Adrenal gland (tissue), 12 donors: ENCODE data around the gene AUTS2. TPM values are rescaled to one million over a fixed set of nuclear protein-coding genes. Genes with fewer than 3 reads are reported as not detected.

Experiments used
- DNase-seq, 7 donors: peaks; one replicate each; pipeline ENCODE4 v3.0.0-alpha.2; 2019 to 2020
- H3K27ac ChIP-seq, 5 donors: fragments of 200-600 bp; sonication (generic) in 4 of 5; 1 replicate in 3 of 5; 2 replicates in 2 of 5; pipeline versions ENCODE4 v1.5.1 to v1.8.0; 2016 to 2020; ENCODE audit warnings: mild to moderate bottlenecking in 1 of 5
- H3K27me3 ChIP-seq: fragments of 200-600 bp; 2 replicates; pipeline ENCODE4 v1.8.0; 2021
- H3K36me3 ChIP-seq, 2 donors: fragments of 200-600 bp; replicated peaks in 1 of 2; 1 replicate in 1 of 2; 2 replicates in 1 of 2; pipeline versions ENCODE4 v1.5.1 to v1.8.0; 2018 to 2022
- H3K4me1 ChIP-seq, 2 donors: fragments of 200-600 bp; replicated peaks in 1 of 2; 1 replicate in 1 of 2; 2 replicates in 1 of 2; pipeline versions ENCODE4 v1.5.1 to v1.8.0; 2018 to 2021
- H3K4me3 ChIP-seq, 4 donors: fragments of 200-600 bp; sonication (generic) in 3 of 4; one replicate each; pipeline ENCODE4 v1.5.1; 2016 to 2018
- H3K9me3 ChIP-seq, 3 donors: fragments of 200-600 bp; sonication (generic) in 1 of 3; replicated peaks in 1 of 3; 1 replicate in 2 of 3; 2 replicates in 1 of 3; pipeline versions ENCODE4 v1.5.1 to v1.8.0; 2016 to 2021
- POLR2A ChIP-seq, 2 donors: fragments of 450-650 bp; IDR thresholded peaks; one replicate each; pipeline ENCODE4 v1.6.1; 2017; ENCODE audit warnings: antibody characterized with exemption in 2 of 2, mild to moderate bottlenecking in 2 of 2, moderate library complexity in 1 of 2
- WGBS, 4 donors: extraction: QIAGEN DNeasy Blood & Tissue Kit in 2 of 4; methylation state at CpG; one replicate each; pipeline versions ENCODE4 v1.1.5 to v1.1.7; 2013 to 2017; 5-methylcytosine and 5-hydroxymethylcytosine counted together
- intact Hi-C, 2 donors: fragments of 100-400 bp; cut with DNase I; formaldehyde crosslinking; loops; one replicate each; pipeline versions ENCODE4 v1.14.1 to v1.15.0; 2022 to 2023
- polyA plus RNA-seq, 3 donors: library from polyadenylated mRNA; stranded (reverse); fragments of 200-250 nt in 2 of 3; fragments of 350-450 nt in 1 of 3; fragmentation: Illumina TruSeq in 1 of 3; extraction: RNeasy Lipid Tissue Mini Kit (QIAGEN cat#74804) in 1 of 3; gene quantifications; one replicate each; pipeline ENCODE4 v1.2.3, GENCODE V29; 2013 to 2014
- total RNA-seq, 9 donors: library from RNA; depleted of rRNA in 4 of 9; stranded (reverse); fragments of >200 nt in 4 of 9; fragments of 120-200 nt in 1 of 9; fragmentation: NEBNext Ultra II Directional in 1 of 9; extraction: Animal tissue kit (Norgen Biotek cat#: 25700) in 1 of 9; gene quantifications; one replicate each; pipeline versions ENCODE4 v1.1.0 to v1.2.4, GENCODE V29; 2013 to 2023
- TF ChIP-seq, protein P1 (sequence below), 6 experiments: fragments of 450-650 bp in 4 of 6; fragments of 200-600 bp in 2 of 6; sonication (generic) in 1 of 6; IDR thresholded peaks; 1 replicate in 5 of 6; 2 replicates in 1 of 6; pipeline versions ENCODE4 v1.5.1 to v1.8.0; 2016 to 2021; ENCODE audit warnings: antibody characterized with exemption in 6 of 6, mild to moderate bottlenecking in 2 of 6, moderate library complexity in 1 of 6
- donor health status: healthy with polysubstance abuse.
- donor health status: Bipolar disorder and iron deficiency.
- donor health status: DM: yes; HTN: yes; CAD: no.
- donor health status: DM: no; HTN: no; CAD: no.
- donor health status: DM: no; HTN: no; CAD: no.
- donor health status: DM: yes; HTN: yes; CAD: no.

Gene AUTS2
- total and polyA plus RNA-seq, 12 donors, result 6.4 to 44.0 (median 15.2) TPM

DNA sequence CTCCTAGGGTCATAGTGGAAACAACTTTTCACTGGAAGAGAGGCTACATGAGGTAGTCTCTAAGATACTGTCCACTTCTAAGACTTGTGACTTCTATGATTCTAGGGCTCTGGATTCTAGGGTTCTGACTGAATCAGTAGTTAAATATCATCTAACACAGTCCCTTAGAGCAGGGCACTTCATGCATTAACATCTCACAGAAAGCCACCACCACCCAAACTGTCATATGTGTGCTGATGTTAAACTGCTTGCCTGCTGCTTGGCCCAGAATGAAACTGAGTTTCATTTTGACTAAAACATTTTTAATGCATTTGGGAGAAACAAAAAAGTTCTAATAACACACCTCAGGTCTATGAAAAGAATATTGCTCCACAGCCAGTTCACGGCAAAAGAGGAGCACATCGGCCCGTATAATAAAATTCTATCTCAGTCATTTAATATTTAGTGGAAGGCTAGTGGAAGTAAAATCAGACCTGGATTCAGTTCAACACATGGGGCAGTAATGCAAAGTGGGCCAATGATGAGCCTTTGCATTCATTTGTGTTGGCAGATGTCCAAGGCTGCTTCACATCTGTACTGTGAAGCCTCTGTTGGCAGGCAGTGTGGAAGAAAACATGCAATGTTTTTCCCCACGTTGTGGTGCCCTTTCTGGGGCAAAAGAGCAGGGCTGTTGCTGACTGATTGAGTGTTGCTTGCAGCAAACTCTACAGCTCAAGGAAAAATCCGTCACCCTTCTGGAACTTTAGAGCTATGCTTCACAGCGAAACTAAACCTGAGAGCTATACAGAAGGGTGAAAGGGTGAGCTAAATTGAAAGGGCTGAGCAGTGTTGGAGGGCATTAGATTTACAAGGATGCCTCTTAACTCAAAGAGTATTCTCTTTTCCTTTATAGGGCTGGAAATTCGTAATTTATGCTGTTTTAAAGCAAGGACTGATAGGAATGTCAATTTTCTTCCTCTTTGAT, 33.5 kb upstream of the AUTS2 start:
- WGBS, 4 donors, result 19 to 31% (median 28%) methylated on average over 7 of the region's 7 CpGs
- Histone ChIP-seq H3K9me3 (no peaks in the 10 kb centered on the region), H3K27ac (no peak overlapping the region), H3K4me3 (no peak overlapping the region), H3K36me3 (no peaks in the 10 kb centered on the region), H3K4me1 (peaks cover 0 to 5% of the 10 kb centered on the region in 2 donors), H3K27me3 (peaks cover 3% of the 10 kb centered on the region)
- peak; percentile 62 to 85 (median 78) for DNase-seq
- intact Hi-C loops, result no loop called here
- TF ChIP-seq, protein P1, sequence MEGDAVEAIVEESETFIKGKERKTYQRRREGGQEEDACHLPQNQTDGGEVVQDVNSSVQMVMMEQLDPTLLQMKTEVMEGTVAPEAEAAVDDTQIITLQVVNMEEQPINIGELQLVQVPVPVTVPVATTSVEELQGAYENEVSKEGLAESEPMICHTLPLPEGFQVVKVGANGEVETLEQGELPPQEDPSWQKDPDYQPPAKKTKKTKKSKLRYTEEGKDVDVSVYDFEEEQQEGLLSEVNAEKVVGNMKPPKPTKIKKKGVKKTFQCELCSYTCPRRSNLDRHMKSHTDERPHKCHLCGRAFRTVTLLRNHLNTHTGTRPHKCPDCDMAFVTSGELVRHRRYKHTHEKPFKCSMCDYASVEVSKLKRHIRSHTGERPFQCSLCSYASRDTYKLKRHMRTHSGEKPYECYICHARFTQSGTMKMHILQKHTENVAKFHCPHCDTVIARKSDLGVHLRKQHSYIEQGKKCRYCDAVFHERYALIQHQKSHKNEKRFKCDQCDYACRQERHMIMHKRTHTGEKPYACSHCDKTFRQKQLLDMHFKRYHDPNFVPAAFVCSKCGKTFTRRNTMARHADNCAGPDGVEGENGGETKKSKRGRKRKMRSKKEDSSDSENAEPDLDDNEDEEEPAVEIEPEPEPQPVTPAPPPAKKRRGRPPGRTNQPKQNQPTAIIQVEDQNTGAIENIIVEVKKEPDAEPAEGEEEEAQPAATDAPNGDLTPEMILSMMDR (IDR thresholded peaks at IDR 0.05), result no peak
- no peak for TF ChIP-seq POLR2A (IDR thresholded peaks at IDR 0.05)

DNA sequence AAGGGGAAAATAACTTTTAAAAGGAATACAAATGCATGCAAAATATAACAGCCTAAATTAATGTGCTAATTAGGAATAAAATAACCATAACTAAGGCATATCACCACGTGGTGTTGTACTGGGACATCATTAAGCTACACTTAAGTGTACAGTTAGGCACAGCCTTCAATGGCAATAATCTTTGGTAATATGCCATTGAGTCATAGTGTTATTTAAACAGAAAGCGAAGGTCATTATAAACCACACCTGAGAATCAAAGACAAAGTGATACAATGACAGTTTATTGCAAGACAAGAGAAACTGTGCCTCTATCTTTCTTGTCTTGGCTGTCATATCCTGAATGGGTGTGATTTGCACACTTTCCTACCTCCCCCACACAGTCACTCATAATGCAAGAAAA, 30.5 kb upstream of the AUTS2 start:
- Histone ChIP-seq H3K4me1 (peaks cover 0 to 5% of the 10 kb centered on the region in 2 donors), H3K36me3 (no peaks in the 10 kb centered on the region), H3K27ac (no peak overlapping the region), H3K9me3 (no peaks in the 10 kb centered on the region), H3K4me3 (no peak overlapping the region), H3K27me3 (peaks cover 3% of the 10 kb centered on the region)
- TF ChIP-seq, protein P1 (IDR thresholded peaks at IDR 0.05), result no peak
- TF ChIP-seq POLR2A (IDR thresholded peaks at IDR 0.05), result no peak
- 78 to 87% (median 84%) methylated on average over 2 of the region's 2 CpGs for WGBS, 4 donors
- intact Hi-C loops, result no loop called here
- no peak for DNase-seq

DNA sequence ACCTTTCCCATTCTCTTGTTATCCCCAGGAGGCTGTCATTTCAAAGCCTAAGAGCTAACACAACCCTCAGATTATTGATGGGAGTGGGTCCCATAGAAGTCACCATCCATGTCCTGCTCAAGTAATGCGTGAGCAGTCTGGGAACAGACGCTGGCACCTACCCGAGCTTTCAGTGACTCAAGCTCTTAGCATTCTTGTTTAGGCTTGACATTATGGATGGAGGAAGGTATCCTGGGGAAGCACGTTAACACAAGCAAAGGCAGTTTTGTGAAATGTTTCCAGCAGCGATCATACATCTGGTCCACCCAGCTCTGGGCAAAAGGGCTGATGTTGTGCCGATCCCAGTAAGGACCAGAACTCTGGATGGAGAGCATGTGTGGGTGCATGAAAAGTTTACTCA, 30.0 kb upstream of the AUTS2 start:
- no peak for TF ChIP-seq POLR2A (IDR thresholded peaks at IDR 0.05)
- TF ChIP-seq, protein P1 (IDR thresholded peaks at IDR 0.05), result no peak
- Histone ChIP-seq H3K4me3 (no peak overlapping the region), H3K4me1 (peaks cover 0 to 5% of the 10 kb centered on the region in 2 donors), H3K36me3 (no peaks in the 10 kb centered on the region), H3K9me3 (no peaks in the 10 kb centered on the region), H3K27me3 (peaks cover 3% of the 10 kb centered on the region), H3K27ac (no peak overlapping the region)
- intact Hi-C loops, result no loop called here
- 80 to 89% (median 86%) methylated on average over 6 of the region's 6 CpGs for WGBS, 4 donors
- no peak for DNase-seq

DNA sequence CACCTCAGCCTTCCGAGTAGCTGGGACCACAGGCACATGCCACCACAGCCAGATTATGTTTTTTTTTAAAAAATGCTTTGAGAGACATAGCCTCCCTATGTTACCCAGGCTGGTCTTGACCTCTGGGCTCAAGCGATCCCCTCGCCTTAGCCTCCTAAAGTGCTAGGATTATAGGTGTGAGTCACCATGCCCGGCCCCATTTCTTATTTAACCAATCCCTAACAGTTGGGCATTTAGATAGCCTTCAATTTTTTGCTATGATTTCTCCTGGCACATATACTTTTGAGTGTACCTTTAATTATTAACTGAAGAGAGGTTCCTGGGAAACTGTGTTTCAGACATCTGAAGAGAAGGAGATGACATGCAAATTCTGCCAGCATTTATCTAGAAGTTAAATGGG, 22.6 kb upstream of the AUTS2 start:
- H3K36me3 ChIP-seq, result no peaks in the 10 kb centered on the region
- intact Hi-C loops, result no loop called here
- H3K4me3 ChIP-seq, result no peak overlapping the region
- H3K4me1 ChIP-seq, result no peaks in the 10 kb centered on the region
- TF ChIP-seq, protein P1 (IDR thresholded peaks at IDR 0.05), result no peak
- TF ChIP-seq POLR2A (IDR thresholded peaks at IDR 0.05), result no peak
- no peaks in the 10 kb centered on the region for H3K9me3 ChIP-seq
- no peaks in the 10 kb centered on the region for H3K27me3 ChIP-seq
- no peak for DNase-seq
- WGBS, 4 donors, result 78 to 84% (median 80%) methylated on average over 4 of the region's 4 CpGs
- H3K27ac ChIP-seq, result no peak overlapping the region
